Stimulated activated naive CD8-positive, alpha-beta T cell treated with anti-CD3 and anti-CD28 coated beads, Interleukin-15, Interleukin-2, amounts not matched to agents 100 U/mL and 50 U/mL, for 24 hours (primary cell): Measurements from ENCODE around the gene JPT2.
A peak's percentile ranks its signal among the peaks of the same experiment; 100 is the strongest.
"Not testable (repeated sequence)": the region's sequence is repeated elsewhere in the genome, so short reads cannot be mapped to it uniquely, and the experiment has no call there.

Experiments
- ATAC-seq: fragments of 150-1000 bp; cut with Tn5 transposase; one replicate; pipeline ENCODE4 v1.10.0; 2021
- DNase-seq: peaks from one replicate; pipeline ENCODE4 v3.0.0; 2021

Gene JPT2

GRCh38 chr16:1707193-1707790 is 29.2 kb downstream of the JPT2 start:
- DNase-seq (no peak), ATAC-seq (no peak)

- DNase-seq (no peak), ATAC-seq (no peak)
Measured at GRCh38 chr16:1708083-1708767, 30.1 kb downstream of the JPT2 start.

GRCh38 chr16:1708768-1709180 is 30.7 kb downstream of the JPT2 start:
- DNase-seq (no peak), ATAC-seq (no peak)

- no peak for DNase-seq
- ATAC-seq, result no peak
Measured at GRCh38 chr16:1709356-1709755, 31.3 kb downstream of the JPT2 start.

GRCh38 chr16:1710811-1711507 is 32.9 kb downstream of the JPT2 start:
- no peak for ATAC-seq
- no peak for DNase-seq

GRCh38 chr16:1712791-1713261 is 34.7 kb downstream of the JPT2 start:
- ATAC-seq (no peak), DNase-seq (no peak)

GRCh38 chr16:1713331-1713730 is 35.3 kb downstream of the JPT2 start:
- DNase-seq, result no peak

GRCh38 chr16:1713933-1714332 is 35.9 kb downstream of the JPT2 start:
- DNase-seq (no peak), ATAC-seq (no peak)

More at GRCh38 chr16:1713331-1713730, 35.3 kb downstream of the JPT2 start:
- no peak for ATAC-seq

- no peak for ATAC-seq
- DNase-seq, result no peak
Measured at GRCh38 chr16:1715220-1715619, 37.1 kb downstream of the JPT2 start.

GRCh38 chr16:1718236-1718635 is 40.2 kb downstream of the JPT2 start:
- DNase-seq, ATAC-seq: not testable (repeated sequence)

- not testable (repeated sequence) for ATAC-seq, DNase-seq
Measured at GRCh38 chr16:1719559-1720229, 41.6 kb downstream of the JPT2 start.

GRCh38 chr16:1721372-1721771 is 43.3 kb downstream of the JPT2 start:
- ATAC-seq, result no peak
- no peak for DNase-seq

GRCh38 chr16:1723450-1724147 is 45.5 kb downstream of the JPT2 start:
- peak; percentile 55 for DNase-seq
- no peak for ATAC-seq

GRCh38 chr16:1724491-1724890 is 46.4 kb downstream of the JPT2 start:
- ATAC-seq (no peak), DNase-seq (no peak)

GRCh38 chr16:1726661-1727502 is 48.8 kb downstream of the JPT2 start:
- DNase-seq (no peak), ATAC-seq (no peak)

GRCh38 chr16:1727651-1728624 is 49.9 kb downstream of the JPT2 start:
- DNase-seq (no peak), ATAC-seq (no peak)

GRCh38 chr16:1729026-1729425 is 50.9 kb downstream of the JPT2 start:
- ATAC-seq, result no peak

GRCh38 chr16:1729445-1729844 is 51.4 kb downstream of the JPT2 start:
- ATAC-seq (no peak), DNase-seq (no peak)

More at GRCh38 chr16:1729026-1729425, 50.9 kb downstream of the JPT2 start:
- DNase-seq, result no peak

GRCh38 chr16:1731073-1731472 is 53.0 kb downstream of the JPT2 start:
- DNase-seq (no peak), ATAC-seq (no peak)

- DNase-seq (no peak), ATAC-seq (no peak)
Measured at GRCh38 chr16:1731603-1732002, 53.5 kb downstream of the JPT2 start.
